ENCODE data around the gene RGS16. TPM values are rescaled to one million over a fixed set of nuclear protein-coding genes. Genes with fewer than 3 reads are reported as not detected.

The RGS16 gene
- total and polyA plus RNA-seq, 4 experiments from 2014 or later: 1.3 to 3.7 (median 2.1) TPM

- Histone ChIP-seq H3K27me3 (ENCODE audit: insufficient read depth, low read length) (no peaks in the 10 kb centered on the region), H3K4me3 (ENCODE audit: low read length in 2 of 2) (no peak overlapping the region), H3K4me1 (ENCODE audit: insufficient read depth, low read length) (peaks cover 11% of the 10 kb centered on the region), H3K27ac (ENCODE audit: low read depth, low read length) (no peak overlapping the region), H3K9me3 (ENCODE audit: control insufficient read depth in 1 of 2, low read length in 2 of 2) (no peaks in the 10 kb centered on the region), H3K36me3 (ENCODE audit: insufficient read depth, low read length) (peaks cover 3% of the 10 kb centered on the region)
- Mint-ChIP-seq H3K9me3 (no peaks in the 10 kb centered on the region), H3K27ac (peak overlapping the region in 1 of 7 donors; percentile 55), H3K27me3 (no peaks in the 10 kb centered on the region), H3K4me1 (peaks cover 0 to 2% (median under 1%) of the 10 kb centered on the region in 4 donors), H3K36me3 (peaks cover 4 to 6% of the 10 kb centered on the region in 2 donors), H3K4me3 (no peak overlapping the region)
- DNase-seq: no peak
- ChIA-PET POLR2A (ENCODE audit: partially characterized antibody) (no interaction called here), CTCF (ENCODE audit: partially characterized antibody) (interaction anchor here (1.1 to 16.0 kb wide), 4 partner anchors 8 to 189 kb away, joined by 3 to 707 read pairs (median 32); partner anchors contain the start of genes NPL, RGS16 and RNASEL)
- intact Hi-C loops (cut with micrococcal nuclease): no loop called here
Measured at GRCh38 chr1:182596934-182597333, 7.3 kb downstream of the RGS16 start.

- no peak overlapping the region for H3K4me3 ChIP-seq (ENCODE audit: low read length in 2 of 2)
- no peaks in the 10 kb centered on the region for H3K9me3 Mint-ChIP-seq
- H3K4me1 Mint-ChIP-seq: peaks cover 0 to 2% (median under 1%) of the 10 kb centered on the region in 4 donors
- H3K27me3 Mint-ChIP-seq: no peaks in the 10 kb centered on the region
- intact Hi-C loops (cut with micrococcal nuclease): loop anchor here (1.0 to 2.0 kb wide), 2 partner anchors 9 to 511 kb away; partner anchors contain the start of gene RGS16
- no peaks in the 10 kb centered on the region for H3K27me3 ChIP-seq (ENCODE audit: insufficient read depth, low read length)
- peak; percentile 52 to 64 (median 53) for DNase-seq
- POLR2A ChIA-PET (ENCODE audit: partially characterized antibody): interaction anchor here (1.2 to 2.2 kb wide), 5 partner anchors 9 to 191 kb away, joined by 3 to 11 read pairs (median 4); no protein-coding TSS in a partner anchor
- no peaks in the 10 kb centered on the region for H3K4me1 ChIP-seq (ENCODE audit: insufficient read depth, low read length)
- H3K36me3 ChIP-seq (ENCODE audit: insufficient read depth, low read length): peaks cover 3% of the 10 kb centered on the region
- H3K27ac ChIP-seq (ENCODE audit: low read depth, low read length): no peak overlapping the region
- no peaks in the 10 kb centered on the region for H3K9me3 ChIP-seq (ENCODE audit: control insufficient read depth in 1 of 2, low read length in 2 of 2)
- H3K36me3 Mint-ChIP-seq: peaks cover 4 to 6% of the 10 kb centered on the region in 2 donors
- H3K4me3 Mint-ChIP-seq: no peak overlapping the region
- peak overlapping the region in 2 of 7 donors; percentile 22 to 36 for H3K27ac Mint-ChIP-seq
- CTCF ChIA-PET (ENCODE audit: partially characterized antibody): interaction anchor here (0.7 to 16.0 kb wide), 19 partner anchors 8 to 562 kb away, joined by 3 to 707 read pairs (median 4); partner anchors contain the start of genes NPL and RGS16
Measured at GRCh38 chr1:182595641-182596240, 8.4 kb downstream of the RGS16 start.

GRCh38 chr1:182589931-182590330 is 14.3 kb downstream of the RGS16 start:
- CTCF ChIA-PET (ENCODE audit: partially characterized antibody): interaction anchor here (1.1 to 5.4 kb wide), 7 partner anchors 7 to 447 kb away, joined by 3 to 69 read pairs (median 3); no protein-coding TSS in a partner anchor
- Histone ChIP-seq H3K4me1 (ENCODE audit: insufficient read depth, low read length) (peaks cover 36% of the 10 kb centered on the region), H3K27ac (ENCODE audit: low read depth, low read length) (peak overlapping the region; percentile 98), H3K9me3 (ENCODE audit: control insufficient read depth in 1 of 2, low read length in 2 of 2) (no peaks in the 10 kb centered on the region), H3K4me3 (ENCODE audit: low read length in 2 of 2) (no peak overlapping the region), H3K36me3 (ENCODE audit: insufficient read depth, low read length) (no peaks in the 10 kb centered on the region), H3K27me3 (ENCODE audit: insufficient read depth, low read length) (no peaks in the 10 kb centered on the region)
- intact Hi-C loops (cut with micrococcal nuclease): loop anchor here (2.0 kb wide), 1 partner anchor 561 kb away; no protein-coding TSS in a partner anchor
- Mint-ChIP-seq H3K27ac (peak overlapping the region; percentile 94 to 100 (median 99)), H3K4me3 (peak overlapping the region; percentile 93 to 99 (median 96)), H3K27me3 (no peaks in the 10 kb centered on the region), H3K9me3 (peaks cover 0 to 4% (median 0%) of the 10 kb centered on the region in 8 donors), H3K36me3 (peaks cover 20 to 33% of the 10 kb centered on the region in 2 donors), H3K4me1 (peaks cover 25 to 49% (median 34%) of the 10 kb centered on the region in 4 donors)
- DNase-seq: no peak
- POLR2A ChIA-PET (ENCODE audit: partially characterized antibody): interaction anchor here (1.4 to 3.3 kb wide), 5 partner anchors 14 to 299 kb away, joined by 3 to 31 read pairs (median 27); partner anchors contain the start of genes NPL and RGS16

GRCh38 chr1:182589520-182589919 is 14.7 kb downstream of the RGS16 start:
- intact Hi-C loops (cut with micrococcal nuclease): loop anchor here (2.0 kb wide), 1 partner anchor 561 kb away; no protein-coding TSS in a partner anchor

GRCh38 chr1:182588500-182589396 is 15.4 kb downstream of the RGS16 start, which contains the start of gene RNASEL:
Gene RNASEL (minus strand): TSS chr1:182589256. CDS start chr1:182586806, 2,450 bp downstream.
- peaks cover 48% of the 10 kb centered on the region for H3K4me1 ChIP-seq (ENCODE audit: insufficient read depth, low read length)
- H3K36me3 ChIP-seq (ENCODE audit: insufficient read depth, low read length): no peaks in the 10 kb centered on the region
- H3K4me3 ChIP-seq (ENCODE audit: low read length in 2 of 2): peak within 1 kb of the TSS; percentile 93 to 94
- ChIA-PET CTCF (ENCODE audit: partially characterized antibody) (interaction anchor here (0.8 to 5.4 kb wide), 10 partner anchors 7 to 445 kb away, joined by 3 to 69 read pairs (median 4); no protein-coding TSS in a partner anchor), POLR2A (ENCODE audit: partially characterized antibody) (interaction anchor here (0.8 to 3.3 kb wide), 12 partner anchors 12 to 559 kb away, joined by 3 to 31 read pairs (median 9); partner anchors contain the start of genes DHX9, NPL and RGS16)
- H3K27ac Mint-ChIP-seq: peak within 1 kb of the TSS; percentile 96 to 100 (median 99)
- H3K36me3 Mint-ChIP-seq: peaks cover 32 to 45% of the 10 kb centered on the region in 2 donors
- H3K27me3 Mint-ChIP-seq: no peaks in the 10 kb centered on the region
- H3K27me3 ChIP-seq (ENCODE audit: insufficient read depth, low read length): no peaks in the 10 kb centered on the region
- peak within 1 kb of the TSS; percentile 98 for H3K27ac ChIP-seq (ENCODE audit: low read depth, low read length)
- peaks cover 36 to 61% (median 46%) of the 10 kb centered on the region in 4 donors for H3K4me1 Mint-ChIP-seq
- intact Hi-C loops (cut with micrococcal nuclease): loop anchor here (1.0 to 2.0 kb wide), 3 partner anchors 16 to 560 kb away; partner anchors contain the start of genes DHX9 and RGS16
- H3K9me3 ChIP-seq (ENCODE audit: control insufficient read depth in 1 of 2, low read length in 2 of 2): no peaks in the 10 kb centered on the region
- DNase-seq: peak; percentile 60 to 77 (median 71)
- H3K4me3 Mint-ChIP-seq: peak within 1 kb of the TSS; percentile 93 to 99 (median 96)
- peaks cover 0 to 4% (median 0%) of the 10 kb centered on the region in 8 donors for H3K9me3 Mint-ChIP-seq

More at GRCh38 chr1:182589520-182589919, 14.7 kb downstream of the RGS16 start:
- H3K9me3 ChIP-seq (ENCODE audit: control insufficient read depth in 1 of 2, low read length in 2 of 2): no peaks in the 10 kb centered on the region
- H3K4me1 Mint-ChIP-seq: peaks cover 30 to 53% (median 38%) of the 10 kb centered on the region in 4 donors
- ChIA-PET POLR2A (ENCODE audit: partially characterized antibody) (interaction anchor here (1.3 to 3.3 kb wide), 9 partner anchors 11 to 300 kb away, joined by 3 to 31 read pairs (median 12); partner anchors contain the start of genes NPL and RGS16), CTCF (ENCODE audit: partially characterized antibody) (interaction anchor here (1.2 to 5.4 kb wide), 6 partner anchors 8 to 446 kb away, joined by 3 to 69 read pairs (median 4); no protein-coding TSS in a partner anchor)
- peaks cover 41% of the 10 kb centered on the region for H3K4me1 ChIP-seq (ENCODE audit: insufficient read depth, low read length)
- H3K27me3 Mint-ChIP-seq: no peaks in the 10 kb centered on the region
- no peak for DNase-seq
- H3K27ac Mint-ChIP-seq: peak overlapping the region; percentile 96 to 100 (median 99)
- peak overlapping the region; percentile 93 to 94 for H3K4me3 ChIP-seq (ENCODE audit: low read length in 2 of 2)
- H3K9me3 Mint-ChIP-seq: peaks cover 0 to 4% (median 0%) of the 10 kb centered on the region in 8 donors
- peaks cover 24 to 37% of the 10 kb centered on the region in 2 donors for H3K36me3 Mint-ChIP-seq
- H3K27me3 ChIP-seq (ENCODE audit: insufficient read depth, low read length): no peaks in the 10 kb centered on the region
- H3K4me3 Mint-ChIP-seq: peak overlapping the region; percentile 93 to 99 (median 96)
- peak overlapping the region; percentile 98 for H3K27ac ChIP-seq (ENCODE audit: low read depth, low read length)
- no peaks in the 10 kb centered on the region for H3K36me3 ChIP-seq (ENCODE audit: insufficient read depth, low read length)

Measured in CD4-positive, alpha-beta memory T cell (primary cell).